GM12892 (cell line): ENCODE results near the gene SPEF1.

Source experiments
- POLR2A ChIP-seq: IDR thresholded peaks from 2 replicates; pipeline ENCODE4 v1.6.1; 2011; ENCODE audit warnings: low read depth, low read length, control low read depth
- POLR2AphosphoS5 ChIP-seq: IDR thresholded peaks from 2 replicates; pipeline ENCODE4 v1.6.1; 2011; ENCODE audit warnings: low read depth, low read length, control low read depth
- TAF1 ChIP-seq: IDR thresholded peaks from 2 replicates; pipeline ENCODE4 v1.6.1; 2011; ENCODE audit warnings: low read depth, mild to moderate bottlenecking, control low read depth, low read length, borderline replicate concordance

DNA sequence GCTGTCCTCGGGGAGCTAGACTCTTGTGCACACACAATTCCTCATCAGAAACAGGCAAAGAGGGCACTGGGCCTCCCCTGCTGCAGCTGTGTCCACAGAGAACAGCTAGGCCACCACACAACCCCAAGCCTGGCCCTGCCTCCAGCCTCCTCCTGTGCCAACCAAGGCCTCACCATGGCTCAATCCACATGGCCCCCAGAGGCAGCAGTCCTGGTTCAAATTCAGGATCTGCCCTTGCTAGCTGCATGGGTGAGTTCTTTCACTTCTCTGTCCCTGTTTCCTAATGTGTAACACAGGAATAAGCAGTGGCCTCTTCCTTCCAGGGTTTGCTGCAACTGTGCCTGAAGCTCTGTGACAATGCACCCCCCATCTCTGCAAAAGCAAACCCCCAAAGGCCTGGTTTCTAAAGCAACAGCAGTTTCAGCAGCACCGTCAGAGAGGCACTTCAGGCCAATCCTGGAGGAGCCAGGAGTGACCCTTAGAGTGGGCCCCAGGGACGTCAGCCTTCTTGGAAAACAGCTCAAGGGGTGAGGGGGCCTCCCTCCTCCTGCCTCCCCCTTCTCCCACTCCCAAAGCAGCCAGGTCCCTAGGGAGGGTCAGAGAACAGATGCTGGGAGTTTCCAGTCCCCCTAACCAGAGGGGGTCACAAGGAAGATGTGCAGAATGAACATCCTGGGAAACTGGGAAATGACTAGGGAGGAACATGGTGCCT is 15.9 kb downstream of the SPEF1 start:
- TF ChIP-seq POLR2A = no peak
- no peak for TF ChIP-seq POLR2AphosphoS5
- no peak for TF ChIP-seq TAF1
